Measurements from ENCODE around the gene KCNQ5.
"Not testable (repeated sequence)": the region's sequence is repeated elsewhere in the genome, so short reads cannot be mapped to it uniquely, and the experiment has no call there.

- not testable (repeated sequence) for TF ChIP-seq CTCF (IDR thresholded peaks at IDR 0.05; ENCODE audit: low read depth, low read length); EZH2phosphoT487 (IDR thresholded peaks at IDR 0.05; ENCODE audit: low read depth)
Measured at GRCh38 chr6:72898313-72898712, 276.4 kb downstream of the KCNQ5 start.
